Prostate gland (tissue), 1 donor: ENCODE data around the gene CTXND1.

ENCODE experiments used
- POLR2A ChIP-seq: fragments of 450-650 bp; IDR thresholded peaks from one replicate; pipeline ENCODE4 v1.6.1; 2016; ENCODE audit warnings: antibody characterized with exemption, mild to moderate bottlenecking
- POLR2AphosphoS5 ChIP-seq: sonication (generic); formaldehyde crosslinking; IDR thresholded peaks from one replicate; pipeline ENCODE4 v1.6.1; 2017; ENCODE audit warnings: antibody characterized with exemption

DNA sequence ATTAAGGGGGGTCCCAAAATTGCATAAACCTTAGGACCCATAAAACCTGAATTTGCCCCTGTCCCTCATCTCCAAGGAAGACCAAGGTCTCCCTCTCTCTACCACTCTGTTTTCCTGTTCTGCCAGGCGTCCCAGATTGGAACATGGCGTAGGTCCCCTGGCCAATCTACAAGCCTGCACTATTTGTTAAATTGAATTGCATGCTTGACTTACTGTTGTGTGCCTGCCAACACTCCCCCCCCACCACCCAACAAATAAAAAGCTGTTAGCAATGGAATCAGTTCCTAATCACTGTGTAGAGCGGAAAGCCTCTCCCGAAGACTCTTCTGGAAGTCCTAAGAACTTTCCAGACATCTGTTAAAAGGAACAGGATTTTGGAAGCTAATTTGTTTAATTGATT, 11.7 kb downstream of the CTXND1 start:
- no peak for TF ChIP-seq POLR2A
- TF ChIP-seq POLR2AphosphoS5: no peak
